Stimulated activated CD4-positive, alpha-beta T cell treated with anti-CD3 and anti-CD28 coated beads, Interleukin-15, amount 100 ng/mL, for 48 hours (primary cell): Measurements from ENCODE around the gene CFAP43.

ENCODE experiments used
- DNase-seq, 2 donors: peaks; one replicate each; pipeline ENCODE4 v3.0.0-alpha.2; 2020; ENCODE audit warnings: low read depth in 2 of 2

CFAP43 gene

GRCh38 chr10:104099941-104100340 is 132.2 kb downstream of the CFAP43 start:
- DNase-seq = no peak

- DNase-seq = no peak
Measured at GRCh38 chr10:104099269-104099668, 132.9 kb downstream of the CFAP43 start.

GRCh38 chr10:104098358-104098925 is 133.7 kb downstream of the CFAP43 start:
- no peak for DNase-seq

- no peak for DNase-seq
Measured at GRCh38 chr10:104096692-104097091, 135.5 kb downstream of the CFAP43 start.

GRCh38 chr10:104092749-104093148 is 139.4 kb downstream of the CFAP43 start:
- no peak for DNase-seq

- no peak for DNase-seq
Measured at GRCh38 chr10:104090611-104091010, 141.6 kb downstream of the CFAP43 start.

GRCh38 chr10:104089621-104090020 is 142.5 kb downstream of the CFAP43 start:
- DNase-seq = no peak

GRCh38 chr10:104088239-104088638 is 143.9 kb downstream of the CFAP43 start:
- no peak for DNase-seq

- DNase-seq = no peak
Measured at GRCh38 chr10:104085801-104086400, 146.3 kb downstream of the CFAP43 start, which contains the start of gene COL17A1. Gene COL17A1 (minus strand): TSS chr10:104085880. CDS start chr10:104080673, 5,207 bp downstream.

- DNase-seq = no peak
Measured at GRCh38 chr10:104084482-104085142, 147.6 kb downstream of the CFAP43 start.

- no peak for DNase-seq
Measured at GRCh38 chr10:104081998-104082397, 150.2 kb downstream of the CFAP43 start.

GRCh38 chr10:104080762-104081161 is 151.4 kb downstream of the CFAP43 start:
- no peak for DNase-seq
